BLaER1 (cell line): Measurements from ENCODE around the gene NIT2.
A peak's percentile ranks its signal among the peaks of the same experiment; 100 is the strongest.
"Not testable (repeated sequence)": the region's sequence is repeated elsewhere in the genome, so short reads cannot be mapped to it uniquely, and the experiment has no call there.

Experiments
- H3K27ac ChIP-seq: shearing (Covaris generic); formaldehyde crosslinking; 2 replicates; pipeline ENCODE4 v1.8.1; 2022
- H3K27me3 ChIP-seq: shearing (Covaris generic); formaldehyde crosslinking; 2 replicates; pipeline ENCODE4 v1.8.1; 2022
- H3K36me3 ChIP-seq: shearing (Covaris generic); formaldehyde crosslinking; 2 replicates; pipeline ENCODE4 v1.8.1; 2022
- H3K4me1 ChIP-seq: shearing (Covaris generic); formaldehyde crosslinking; 2 replicates; pipeline ENCODE4 v1.8.1; 2022
- H3K4me2 ChIP-seq: shearing (Covaris generic); formaldehyde crosslinking; 2 replicates; pipeline ENCODE4 v1.8.1; 2022
- H3K4me3 ChIP-seq: shearing (Covaris generic); formaldehyde crosslinking; 2 replicates; pipeline ENCODE4 v1.8.1; 2022
- H3K9ac ChIP-seq: shearing (Covaris generic); formaldehyde crosslinking; 2 replicates; pipeline ENCODE4 v1.8.1; 2022
- H3K9me3 ChIP-seq: shearing (Covaris generic); formaldehyde crosslinking; 2 replicates; pipeline ENCODE4 v1.8.1; 2022
- H4K20me1 ChIP-seq: shearing (Covaris generic); formaldehyde crosslinking; 2 replicates; pipeline ENCODE4 v1.8.1; 2022
- Cebpa-rat ChIP-seq: shearing (Covaris generic); IDR thresholded peaks from 2 replicates; pipeline ENCODE4 v1.8.1; 2022

Gene NIT2

DNA sequence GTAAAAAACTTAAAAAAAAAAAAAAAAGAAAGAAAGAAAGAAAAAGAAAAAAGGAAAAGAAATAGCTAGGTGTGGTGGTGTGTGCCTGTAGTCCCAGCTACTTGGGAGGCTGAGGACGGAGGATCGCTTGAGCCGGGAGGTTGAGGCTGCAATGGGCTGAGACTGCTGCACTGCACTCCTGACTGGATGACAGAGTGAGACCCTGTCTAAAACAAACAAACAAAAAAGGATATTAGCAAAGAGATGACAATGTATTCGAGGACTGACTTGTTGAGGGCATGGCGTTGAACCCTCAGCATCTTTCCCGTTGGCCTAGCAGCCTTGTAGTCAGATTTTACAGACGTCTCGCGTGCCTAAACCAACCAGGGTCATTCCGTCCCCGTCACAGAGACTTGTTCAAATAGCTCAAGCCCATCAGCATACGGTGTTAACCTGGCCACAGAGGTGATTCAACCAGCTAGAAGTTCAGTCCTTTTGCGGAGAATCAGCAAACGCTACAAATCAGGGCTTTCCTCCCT is 528 bp upstream of the NIT2 start:
- no peaks in the 10 kb centered on the region for H3K9me3 ChIP-seq
- H4K20me1 ChIP-seq, result 0 out of 2 replicates have a peak, but pooled peaks cover 4% of the 10 kb centered on the region
- peak overlapping the region; percentile 89 for H3K4me2 ChIP-seq
- peaks cover 18% of the 10 kb centered on the region for H3K4me1 ChIP-seq
- no peaks in the 10 kb centered on the region for H3K27me3 ChIP-seq
- H3K9ac ChIP-seq, result peak overlapping the region; percentile 91
- no peak for TF ChIP-seq Cebpa-rat
- H3K4me3 ChIP-seq, result peak overlapping the region; percentile 91
- peaks cover 3% of the 10 kb centered on the region for H3K36me3 ChIP-seq
- peak overlapping the region; percentile 93 for H3K27ac ChIP-seq

GRCh38 chr3:100335434-100335833 is 877 bp downstream of the NIT2 start:
- Histone ChIP-seq H3K4me3 (peak overlapping the region; percentile 91), H4K20me1 (0 out of 2 replicates have a peak, but pooled peaks cover 4% of the 10 kb centered on the region), H3K9ac (peak overlapping the region; percentile 91), H3K4me1 (peaks cover 18% of the 10 kb centered on the region), H3K27me3 (no peaks in the 10 kb centered on the region), H3K36me3 (peaks cover 17% of the 10 kb centered on the region), H3K9me3 (no peaks in the 10 kb centered on the region), H3K27ac (peak overlapping the region; percentile 93), H3K4me2 (peak overlapping the region; percentile 89)
- TF ChIP-seq Cebpa-rat, result no peak

DNA sequence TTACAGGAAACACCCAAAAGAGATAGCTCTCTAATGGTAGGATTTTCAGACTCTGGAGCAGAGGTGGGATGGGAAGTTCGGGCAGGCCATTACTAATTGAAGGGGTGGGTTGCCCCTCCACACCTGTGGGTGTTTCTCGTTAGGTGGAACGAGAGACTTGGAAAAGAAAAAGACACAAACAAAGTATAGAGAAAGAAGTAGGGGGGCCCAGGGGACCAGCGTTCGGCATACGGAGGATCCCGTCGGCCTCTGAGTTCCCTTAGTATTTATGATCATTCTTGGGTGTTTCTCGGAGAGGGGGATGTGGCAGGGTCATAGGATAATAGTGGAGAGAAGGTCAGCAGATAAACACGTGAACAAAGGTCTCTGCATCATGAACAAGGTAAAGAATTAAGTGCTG is 1.7 kb downstream of the NIT2 start:
- H3K36me3 ChIP-seq, result peaks cover 25% of the 10 kb centered on the region
- not testable (repeated sequence) for H3K27me3 ChIP-seq, H3K9me3 ChIP-seq, H3K4me3 ChIP-seq, H3K9ac ChIP-seq, H4K20me1 ChIP-seq, H3K27ac ChIP-seq, H3K4me2 ChIP-seq
- peaks cover 18% of the 10 kb centered on the region for H3K4me1 ChIP-seq

DNA sequence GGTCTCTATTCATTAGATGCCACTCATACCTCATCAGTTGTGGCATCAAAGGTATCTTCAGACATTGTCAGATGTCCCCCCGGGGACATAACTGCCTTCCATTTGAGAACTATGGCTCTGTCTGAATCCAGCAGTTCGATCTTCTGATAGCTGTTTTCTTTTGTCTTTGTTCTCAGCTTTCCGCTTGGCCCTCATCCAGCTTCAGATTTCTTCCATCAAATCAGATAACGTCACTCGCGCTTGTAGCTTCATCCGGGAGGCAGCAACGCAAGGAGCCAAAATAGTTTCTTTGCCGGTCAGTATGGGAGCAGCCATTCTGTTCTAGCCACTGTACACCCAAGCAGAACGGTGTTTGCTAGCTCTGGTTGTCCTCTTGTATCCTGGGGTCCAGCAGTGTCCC is 4.4 kb downstream of the NIT2 start:
- no peak overlapping the region for H3K9ac ChIP-seq
- no peak overlapping the region for H3K4me2 ChIP-seq
- H3K4me1 ChIP-seq, result peaks cover 14% of the 10 kb centered on the region
- H3K27me3 ChIP-seq, result no peaks in the 10 kb centered on the region
- H3K36me3 ChIP-seq, result peaks cover 38% of the 10 kb centered on the region
- H4K20me1 ChIP-seq, result 0 out of 2 replicates have a peak, but pooled peaks cover 4% of the 10 kb centered on the region
- H3K27ac ChIP-seq, result no peak overlapping the region
- H3K4me3 ChIP-seq, result no peak overlapping the region
- H3K9me3 ChIP-seq, result peaks cover 10% of the 10 kb centered on the region
- TF ChIP-seq Cebpa-rat, result no peak

DNA sequence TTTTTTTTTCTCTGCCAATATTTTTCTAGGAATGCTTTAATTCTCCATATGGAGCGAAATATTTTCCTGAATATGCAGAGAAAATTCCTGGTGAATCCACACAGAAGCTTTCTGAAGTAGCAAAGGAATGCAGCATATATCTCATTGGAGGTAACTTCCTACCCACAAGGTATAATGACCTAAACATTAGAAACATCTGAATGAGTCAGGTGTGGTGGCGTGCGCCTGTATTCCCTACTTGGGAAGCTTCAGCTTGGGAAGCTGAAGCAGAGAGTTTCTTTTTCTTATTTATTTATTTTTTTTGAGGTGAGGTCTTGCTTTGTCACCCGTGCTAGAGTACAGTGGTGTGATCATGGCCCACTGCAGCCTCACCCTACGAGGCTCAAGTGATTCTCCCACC is 5.2 kb downstream of the NIT2 start:
- H3K36me3 ChIP-seq, result peaks cover 46% of the 10 kb centered on the region
- H3K4me1 ChIP-seq, result peaks cover 12% of the 10 kb centered on the region
- H3K9me3 ChIP-seq, result peaks cover 10% of the 10 kb centered on the region
- no peak for TF ChIP-seq Cebpa-rat
- H3K4me3 ChIP-seq, result no peak overlapping the region
- H4K20me1 ChIP-seq, result 0 out of 2 replicates have a peak, but pooled peaks cover 4% of the 10 kb centered on the region
- H3K27ac ChIP-seq, result no peak overlapping the region
- H3K4me2 ChIP-seq, result no peak overlapping the region
- H3K27me3 ChIP-seq, result no peaks in the 10 kb centered on the region
- no peak overlapping the region for H3K9ac ChIP-seq

DNA sequence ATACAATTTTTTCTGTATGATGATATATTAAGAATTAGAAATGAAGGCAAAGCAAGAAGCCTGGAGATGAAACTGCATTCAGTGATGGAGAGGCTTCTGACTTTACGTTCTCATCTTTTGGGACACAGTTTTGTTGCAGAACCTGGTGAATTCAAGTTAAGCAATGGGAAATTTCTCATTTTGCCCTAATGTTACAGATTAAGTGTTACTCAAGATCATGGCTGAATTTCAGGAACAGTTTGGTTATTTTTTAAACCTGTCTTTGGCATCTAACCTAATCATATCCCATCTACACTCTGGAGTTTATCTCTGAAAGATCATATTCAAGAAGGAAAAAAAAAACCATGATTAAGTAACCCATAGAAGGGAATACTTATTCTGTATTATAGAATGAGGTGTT is 6.0 kb downstream of the NIT2 start:
- no peak overlapping the region for H3K9ac ChIP-seq
- peaks cover 10% of the 10 kb centered on the region for H3K9me3 ChIP-seq
- no peak for TF ChIP-seq Cebpa-rat
- H4K20me1 ChIP-seq, result 0 out of 2 replicates have a peak, but pooled peaks cover 4% of the 10 kb centered on the region
- H3K27me3 ChIP-seq, result no peaks in the 10 kb centered on the region
- H3K36me3 ChIP-seq, result peaks cover 53% of the 10 kb centered on the region
- H3K27ac ChIP-seq, result no peak overlapping the region
- no peak overlapping the region for H3K4me3 ChIP-seq
- no peak overlapping the region for H3K4me2 ChIP-seq
- peaks cover 6% of the 10 kb centered on the region for H3K4me1 ChIP-seq

DNA sequence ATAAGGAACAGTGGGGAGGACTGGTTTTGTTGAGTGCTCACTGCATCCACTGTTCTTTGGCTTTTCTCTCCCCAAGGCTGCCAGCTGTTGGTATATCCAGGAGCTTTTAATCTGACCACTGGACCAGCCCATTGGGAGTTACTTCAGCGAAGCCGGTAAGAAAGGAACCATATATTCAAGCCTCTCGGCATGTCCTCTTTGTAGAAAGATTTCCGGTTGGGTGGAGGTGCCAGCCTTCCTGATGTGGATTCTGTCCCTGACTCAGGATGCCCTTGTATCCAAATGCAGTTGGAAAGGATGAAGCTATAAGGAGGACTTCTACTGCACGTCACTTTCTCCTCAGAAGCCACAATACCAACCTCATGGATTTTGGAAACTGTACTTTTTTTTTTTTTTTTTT is 14.2 kb downstream of the NIT2 start:
- Histone ChIP-seq H3K4me2 (no peak overlapping the region), H3K36me3 (peaks cover 87% of the 10 kb centered on the region)
- no peak for TF ChIP-seq Cebpa-rat

DNA sequence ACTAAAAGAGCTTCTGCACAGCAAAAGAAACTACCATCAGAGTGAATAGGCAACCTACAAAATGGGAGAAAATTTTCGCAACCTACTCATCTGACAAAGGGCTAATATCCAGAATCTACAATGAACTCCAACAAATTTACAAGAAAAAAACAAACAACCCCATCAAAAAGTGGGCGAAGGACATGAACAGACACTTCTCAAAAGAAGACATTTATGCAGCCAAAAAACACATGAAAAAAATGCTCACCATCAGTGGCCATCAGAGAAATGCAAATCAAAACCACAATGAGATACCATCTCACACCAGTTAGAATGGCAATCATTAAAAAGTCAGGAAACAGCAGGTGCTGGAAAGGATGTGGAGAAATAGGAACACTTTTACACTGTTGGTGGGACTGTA is 17.2 kb downstream of the NIT2 start:
- H3K9me3 ChIP-seq, H3K9ac ChIP-seq, H4K20me1 ChIP-seq, H3K4me2 ChIP-seq, H3K4me1 ChIP-seq, H3K4me3 ChIP-seq, H3K27ac ChIP-seq, H3K27me3 ChIP-seq: not testable (repeated sequence)
- peaks cover 84% of the 10 kb centered on the region for H3K36me3 ChIP-seq

More for the DNA sequence above, 14.2 kb downstream of the NIT2 start:
- H4K20me1 ChIP-seq, result no peaks in the 10 kb centered on the region
- no peak overlapping the region for H3K9ac ChIP-seq
- no peaks in the 10 kb centered on the region for H3K4me1 ChIP-seq
- no peak overlapping the region for H3K4me3 ChIP-seq
- peaks cover 8% of the 10 kb centered on the region; the same call in 1 of the 2 replicates for H3K9me3 ChIP-seq
- H3K27ac ChIP-seq, result no peak overlapping the region
- no peaks in the 10 kb centered on the region for H3K27me3 ChIP-seq

DNA sequence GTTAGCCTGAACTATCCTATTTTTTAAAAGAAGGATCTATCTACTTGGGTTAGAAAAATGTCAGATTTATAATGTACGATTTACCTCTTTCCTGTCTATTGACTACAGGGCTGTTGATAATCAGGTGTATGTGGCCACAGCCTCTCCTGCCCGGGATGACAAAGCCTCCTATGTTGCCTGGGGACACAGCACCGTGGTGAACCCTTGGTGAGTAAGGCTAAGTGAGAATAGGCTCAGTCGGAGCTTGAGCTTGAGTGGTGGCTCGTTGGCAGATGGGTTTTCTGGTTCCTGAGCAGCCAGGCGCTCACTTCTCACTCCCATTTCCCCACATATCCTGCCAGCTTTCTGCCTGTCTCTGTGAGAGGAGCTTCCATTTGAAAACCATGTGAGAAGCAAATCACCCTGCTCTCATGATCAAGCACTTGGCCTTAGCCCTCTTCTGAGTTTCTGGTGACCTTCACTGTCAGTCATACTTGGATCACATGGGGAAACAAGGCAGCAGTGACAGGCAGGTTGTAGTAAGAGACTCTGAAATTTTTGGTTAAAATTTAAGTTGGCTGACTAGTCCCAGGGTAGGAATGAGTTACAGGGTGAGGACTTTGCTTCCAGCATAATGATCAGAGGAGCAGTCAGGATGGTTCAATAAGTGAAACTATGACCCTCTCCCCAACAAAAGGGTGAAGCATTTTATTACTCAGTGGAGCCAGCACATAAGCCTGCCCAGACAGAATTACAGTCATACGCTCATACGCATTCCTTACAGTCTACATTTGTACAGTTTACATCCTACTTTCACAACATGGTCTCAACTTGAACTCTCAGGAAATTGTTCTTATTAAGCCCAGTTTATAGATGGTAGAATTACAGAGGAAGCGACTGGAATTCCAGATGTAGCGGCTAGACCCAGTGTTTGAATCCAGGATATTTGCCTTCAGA is 18.0 kb downstream of the NIT2 start:
- Histone ChIP-seq H3K4me3 (no peak overlapping the region), H3K4me2 (no peak overlapping the region), H3K27ac (no peak overlapping the region), H3K9me3 (peaks cover 8% of the 10 kb centered on the region; the same call in 1 of the 2 replicates), H3K27me3 (no peaks in the 10 kb centered on the region), H3K36me3 (peaks cover 83% of the 10 kb centered on the region), H3K4me1 (0 out of 2 replicates have a peak, but pooled peaks cover 7% of the 10 kb centered on the region), H4K20me1 (no peaks in the 10 kb centered on the region), H3K9ac (no peak overlapping the region)
- TF ChIP-seq Cebpa-rat, result no peak

GRCh38 chr3:100354850-100355249 is 20.3 kb downstream of the NIT2 start:
- H4K20me1 ChIP-seq, result no peaks in the 10 kb centered on the region
- TF ChIP-seq Cebpa-rat, result no peak
- no peak overlapping the region for H3K4me3 ChIP-seq
- no peaks in the 10 kb centered on the region for H3K27me3 ChIP-seq
- 0 out of 2 replicates have a peak, but pooled peaks cover 7% of the 10 kb centered on the region for H3K4me1 ChIP-seq
- no peak overlapping the region for H3K27ac ChIP-seq
- peaks cover 82% of the 10 kb centered on the region for H3K36me3 ChIP-seq
- no peak overlapping the region for H3K4me2 ChIP-seq
- no peak overlapping the region for H3K9ac ChIP-seq
- H3K9me3 ChIP-seq, result peaks cover 8% of the 10 kb centered on the region; the same call in 1 of the 2 replicates
